T-helper 17 cell (primary cell): ENCODE results near the gene LVRN. TPM values are rescaled to one million over a fixed set of nuclear protein-coding genes. Genes with fewer than 3 reads are reported as not detected.

Experiments
- ATAC-seq: fragments of 150-1000 bp; cut with Tn5 transposase; 2 replicates; pipeline ENCODE4 v1.10.0; 2021; ENCODE audit warnings: mild to moderate bottlenecking, moderate library complexity
- DNase-seq, 3 donors: peaks; one replicate each; pipeline versions ENCODE4 v3.0.0 to v3.0.0-alpha.2; 2020 to 2021
- H3K9me3 ChIP-seq: one replicate; pipeline ENCODE4 v1.7.0; 2013; ENCODE audit warnings: low read length, mild to moderate bottlenecking; ENCODE audit not compliant: control insufficient read depth, poor library complexity, severe bottlenecking
- H3K27ac Mint-ChIP-seq: one replicate; pipeline ENCODE4 v1.8.0; 2022; ENCODE audit warnings: mild to moderate bottlenecking, moderate library complexity, mixed read lengths
- H3K27me3 Mint-ChIP-seq: one replicate; pipeline ENCODE4 v1.8.0; 2022; ENCODE audit warnings: mixed read lengths
- H3K36me3 Mint-ChIP-seq: one replicate; pipeline ENCODE4 v1.8.0; 2022; ENCODE audit warnings: low read depth, mixed read lengths
- H3K4me1 Mint-ChIP-seq: one replicate; pipeline ENCODE4 v1.8.0; 2022; ENCODE audit warnings: mild to moderate bottlenecking, mixed read lengths
- H3K4me3 Mint-ChIP-seq: one replicate; pipeline ENCODE4 v1.8.0; 2022; ENCODE audit warnings: mild to moderate bottlenecking, moderate library complexity, mixed read lengths
- total RNA-seq, 4 donors: library from RNA in 2 of 4; stranded (reverse) in 2 of 4; gene quantifications; one replicate each; pipeline ENCODE4 v1.2.3 and lab custom pipeline; 2022 to 2026

LVRN gene
- total RNA-seq, 2 donors from 2014 or later = not detected

- Mint-ChIP-seq H3K27me3 (peaks cover 55% of the 10 kb centered on the region), H3K4me3 (no peak overlapping the region), H3K36me3 (peaks cover 2% of the 10 kb centered on the region), H3K4me1 (no peaks in the 10 kb centered on the region), H3K27ac (no peak overlapping the region)
- H3K9me3 ChIP-seq = no peaks in the 10 kb centered on the region
- ATAC-seq = no peak
- DNase-seq = no peak
Measured at GRCh38 chr5:115977096-115977495, 14.8 kb downstream of the LVRN start.

- DNase-seq (no peak), ATAC-seq (no peak)
- Mint-ChIP-seq H3K36me3 (peaks cover 2% of the 10 kb centered on the region), H3K27ac (no peak overlapping the region), H3K4me3 (no peak overlapping the region), H3K27me3 (peaks cover 63% of the 10 kb centered on the region), H3K4me1 (no peaks in the 10 kb centered on the region)
- H3K9me3 ChIP-seq = no peaks in the 10 kb centered on the region
Measured at GRCh38 chr5:115977988-115978387, 15.7 kb downstream of the LVRN start.

- no peaks in the 10 kb centered on the region for H3K9me3 ChIP-seq
- Mint-ChIP-seq H3K27ac (no peak overlapping the region), H3K36me3 (peaks cover 2% of the 10 kb centered on the region), H3K4me3 (no peak overlapping the region), H3K4me1 (no peaks in the 10 kb centered on the region), H3K27me3 (peaks cover 63% of the 10 kb centered on the region)
- ATAC-seq (no peak), DNase-seq (no peak)
Measured at GRCh38 chr5:115978779-115979178, 16.5 kb downstream of the LVRN start.

- peaks cover 2% of the 10 kb centered on the region for H3K36me3 Mint-ChIP-seq
- no peaks in the 10 kb centered on the region for H3K4me1 Mint-ChIP-seq
- no peak for DNase-seq
- H3K27me3 Mint-ChIP-seq = peaks cover 66% of the 10 kb centered on the region
- no peak for ATAC-seq
- H3K9me3 ChIP-seq = no peaks in the 10 kb centered on the region
- H3K4me3 Mint-ChIP-seq = no peak overlapping the region
- H3K27ac Mint-ChIP-seq = no peak overlapping the region
Measured at GRCh38 chr5:115979201-115980041, 17.1 kb downstream of the LVRN start.

- no peaks in the 10 kb centered on the region for H3K9me3 ChIP-seq
- Mint-ChIP-seq H3K4me1 (no peaks in the 10 kb centered on the region), H3K27ac (no peak overlapping the region), H3K36me3 (peaks cover 2% of the 10 kb centered on the region), H3K27me3 (peaks cover 39% of the 10 kb centered on the region), H3K4me3 (no peak overlapping the region)
- ATAC-seq (no peak), DNase-seq (no peak)
Measured at GRCh38 chr5:115983519-115983918, 21.2 kb downstream of the LVRN start.

GRCh38 chr5:115985802-115986757 is 23.8 kb downstream of the LVRN start:
- no peaks in the 10 kb centered on the region for H3K36me3 Mint-ChIP-seq
- H3K9me3 ChIP-seq = no peaks in the 10 kb centered on the region
- no peaks in the 10 kb centered on the region for H3K4me1 Mint-ChIP-seq
- H3K4me3 Mint-ChIP-seq = no peak overlapping the region
- H3K27me3 Mint-ChIP-seq = peaks cover 18% of the 10 kb centered on the region
- DNase-seq = no peak
- no peak for ATAC-seq
- H3K27ac Mint-ChIP-seq = no peak overlapping the region

GRCh38 chr5:115988002-115988401 is 25.7 kb downstream of the LVRN start:
- ATAC-seq (no peak), DNase-seq (no peak)
- no peak overlapping the region for H3K4me3 Mint-ChIP-seq
- H3K4me1 Mint-ChIP-seq = no peaks in the 10 kb centered on the region
- H3K27me3 Mint-ChIP-seq = peaks cover 17% of the 10 kb centered on the region
- no peaks in the 10 kb centered on the region for H3K9me3 ChIP-seq
- no peak overlapping the region for H3K27ac Mint-ChIP-seq
- no peaks in the 10 kb centered on the region for H3K36me3 Mint-ChIP-seq

- ATAC-seq (no peak), DNase-seq (no peak)
- Mint-ChIP-seq H3K4me3 (no peak overlapping the region), H3K27me3 (peaks cover 28% of the 10 kb centered on the region), H3K4me1 (no peaks in the 10 kb centered on the region), H3K27ac (no peak overlapping the region), H3K36me3 (no peaks in the 10 kb centered on the region)
- no peaks in the 10 kb centered on the region for H3K9me3 ChIP-seq
Measured at GRCh38 chr5:115992848-115993350, 30.6 kb downstream of the LVRN start.

- no peak for DNase-seq
- Mint-ChIP-seq H3K36me3 (no peaks in the 10 kb centered on the region), H3K27ac (no peak overlapping the region), H3K4me1 (no peaks in the 10 kb centered on the region), H3K27me3 (peaks cover 31% of the 10 kb centered on the region), H3K4me3 (no peak overlapping the region)
- no peak for ATAC-seq
- H3K9me3 ChIP-seq = no peaks in the 10 kb centered on the region
Measured at GRCh38 chr5:115995351-115995750, 33.1 kb downstream of the LVRN start.

- Mint-ChIP-seq H3K4me3 (no peak overlapping the region), H3K27ac (no peak overlapping the region), H3K27me3 (peaks cover 14% of the 10 kb centered on the region), H3K36me3 (no peaks in the 10 kb centered on the region), H3K4me1 (no peaks in the 10 kb centered on the region)
- H3K9me3 ChIP-seq = no peaks in the 10 kb centered on the region
- no peak for DNase-seq
- ATAC-seq = no peak
Measured at GRCh38 chr5:116002116-116002906, 40.0 kb downstream of the LVRN start.

- Mint-ChIP-seq H3K4me1 (no peaks in the 10 kb centered on the region), H3K36me3 (no peaks in the 10 kb centered on the region), H3K4me3 (no peak overlapping the region), H3K27me3 (peaks cover 14% of the 10 kb centered on the region), H3K27ac (no peak overlapping the region)
- H3K9me3 ChIP-seq = no peaks in the 10 kb centered on the region
- no peak for ATAC-seq
- DNase-seq = no peak
Measured at GRCh38 chr5:116004248-116004647, 42.0 kb downstream of the LVRN start.

GRCh38 chr5:116009806-116010205 is 47.5 kb downstream of the LVRN start:
- no peaks in the 10 kb centered on the region for H3K4me1 Mint-ChIP-seq
- H3K36me3 Mint-ChIP-seq = no peaks in the 10 kb centered on the region
- H3K4me3 Mint-ChIP-seq = no peak overlapping the region
- H3K9me3 ChIP-seq = no peaks in the 10 kb centered on the region
- peaks cover 13% of the 10 kb centered on the region for H3K27me3 Mint-ChIP-seq
- no peak overlapping the region for H3K27ac Mint-ChIP-seq
- ATAC-seq (no peak), DNase-seq (no peak)

- Mint-ChIP-seq H3K4me1 (no peaks in the 10 kb centered on the region), H3K27me3 (peaks cover 13% of the 10 kb centered on the region), H3K27ac (no peak overlapping the region), H3K36me3 (no peaks in the 10 kb centered on the region), H3K4me3 (no peak overlapping the region)
- DNase-seq = no peak
- no peaks in the 10 kb centered on the region for H3K9me3 ChIP-seq
- ATAC-seq = no peak
Measured at GRCh38 chr5:116011046-116011445, 48.8 kb downstream of the LVRN start.
